Gastrocnemius medialis (tissue), 4 donors: ENCODE results near the gene PSMD14. TPM values are rescaled to one million over a fixed set of nuclear protein-coding genes. Genes with fewer than 3 reads are reported as not detected.

Source experiments
- ATAC-seq, 2 donors: fragments of 150-250 bp; one replicate each; pipeline ENCODE4 v1.9.1; 2016
- DNase-seq, 2 donors: peaks; one replicate each; pipeline ENCODE4 v3.0.0-alpha.2; 2019
- H3K27ac ChIP-seq, 4 donors: fragments of 200-600 bp; sonication (generic); 1 replicate in 1 of 4; 2 replicates in 3 of 4; pipeline ENCODE4 v1.5.1; 2016 to 2018; ENCODE audit warnings: mild to moderate bottlenecking in 2 of 4, moderate library complexity in 1 of 4
- H3K27me3 ChIP-seq, 3 donors: fragments of 200-600 bp; sonication (generic) in 2 of 3; 1 replicate in 1 of 3; 2 replicates in 2 of 3; pipeline versions ENCODE4 v1.5.1 to v1.6.0; 2016 to 2019; ENCODE audit warnings: mild to moderate bottlenecking in 1 of 3, moderate library complexity in 1 of 3
- H3K36me3 ChIP-seq, 2 donors: fragments of 200-600 bp; sonication (generic) in 1 of 2; one replicate each; pipeline ENCODE4 v1.5.1; 2017 to 2018
- H3K4me1 ChIP-seq, 2 donors: fragments of 200-600 bp; sonication (generic) in 1 of 2; one replicate each; pipeline ENCODE4 v1.5.1; 2016 to 2017; ENCODE audit warnings: mild to moderate bottlenecking in 2 of 2
- H3K4me3 ChIP-seq, 4 donors: fragments of 200-600 bp; sonication (generic) in 3 of 4; 1 replicate in 1 of 4; 2 replicates in 3 of 4; pipeline ENCODE4 v1.5.1; 2016 to 2019; ENCODE audit warnings: mild to moderate bottlenecking in 2 of 4
- H3K9me3 ChIP-seq, 3 donors: fragments of 200-600 bp; sonication (generic) in 2 of 3; 1 replicate in 1 of 3; 2 replicates in 2 of 3; pipeline ENCODE4 v1.5.1; 2016 to 2019
- CTCF ChIP-seq, 5 experiments: fragments of 450-650 bp in 3 of 5; fragments of 200-600 bp in 2 of 5; sonication (generic) in 2 of 5; IDR thresholded peaks in 4 of 5; conservative IDR thresholded peaks in 1 of 5; 1 replicate in 4 of 5; 2 replicates in 1 of 5; pipeline ENCODE4 v1.5.1; 2016 to 2019; ENCODE audit warnings: antibody characterized with exemption in 5 of 5, mild to moderate bottlenecking in 3 of 5, moderate library complexity in 3 of 5
- POLR2A ChIP-seq, 2 donors: fragments of 450-650 bp; IDR thresholded peaks; one replicate each; pipeline ENCODE4 v1.6.1; 2017; ENCODE audit warnings: antibody characterized with exemption in 2 of 2, mild to moderate bottlenecking in 2 of 2, moderate library complexity in 2 of 2
- in situ Hi-C, 4 donors: fragments of 200-750 bp; cut with MboI; loops; one replicate each; pipeline versions ENCODE4 v1.15.0 to v1.8.0; 2017; ENCODE audit warnings: low sequenced_read_pairs in 4 of 4
- intact Hi-C: fragments of 100-400 bp; cut with DNase I; formaldehyde crosslinking; loops from one replicate; pipeline ENCODE4 v1.15.1; 2023; ENCODE audit warnings: low total_unique reads
- total RNA-seq, 4 donors: library from RNA; depleted of rRNA; stranded (reverse); fragments of >200 nt; gene quantifications; one replicate each; pipeline versions ENCODE4 v1.1.0 to v1.2.3, GENCODE V29; 2016

The PSMD14 gene
- total RNA-seq, 4 donors from 2014 or later, result 138 to 195 (median 163) TPM

GRCh38 chr2:161416708-161417437, 108.6 kb downstream of the PSMD14 start:
- Histone ChIP-seq H3K36me3 (no peaks in the 10 kb centered on the region), H3K9me3 (no peaks in the 10 kb centered on the region), H3K4me1 (peaks cover 23 to 24% of the 10 kb centered on the region in 2 donors), H3K27ac (no peak overlapping the region), H3K4me3 (peak overlapping the region in 1 of 4 donors; percentile 19), H3K27me3 (peaks cover 72 to 81% (median 75%) of the 10 kb centered on the region in 3 donors)
- in situ Hi-C loops (no loop called here), intact Hi-C loops (no loop called here)
- ATAC-seq (no peak), DNase-seq (no peak)
- no peak for TF ChIP-seq POLR2A (IDR thresholded peaks at IDR 0.05)
- no peak for TF ChIP-seq CTCF (IDR thresholded peaks at IDR 0.05 in 4 of 5, conservative IDR thresholded peaks at IDR 0.05 in 1 of 5)

GRCh38 chr2:161417438-161418274, 109.4 kb downstream of the PSMD14 start:
- no peaks in the 10 kb centered on the region for H3K9me3 ChIP-seq
- peaks cover 23 to 24% of the 10 kb centered on the region in 2 donors for H3K4me1 ChIP-seq
- H3K4me3 ChIP-seq, result peak overlapping the region in 1 of 4 donors; percentile 19
- no peak for TF ChIP-seq CTCF (IDR thresholded peaks at IDR 0.05 in 4 of 5, conservative IDR thresholded peaks at IDR 0.05 in 1 of 5)
- no peak overlapping the region for H3K27ac ChIP-seq
- intact Hi-C loops, result no loop called here
- DNase-seq, result no peak
- peaks cover 80 to 88% (median 82%) of the 10 kb centered on the region in 3 donors for H3K27me3 ChIP-seq
- no peaks in the 10 kb centered on the region for H3K36me3 ChIP-seq
- ATAC-seq, result no peak
- in situ Hi-C loops, result no loop called here

GRCh38 chr2:161418275-161418714, 110.1 kb downstream of the PSMD14 start:
- no peak for TF ChIP-seq POLR2A (IDR thresholded peaks at IDR 0.05)
- no peak for TF ChIP-seq CTCF (IDR thresholded peaks at IDR 0.05 in 4 of 5, conservative IDR thresholded peaks at IDR 0.05 in 1 of 5)
- ATAC-seq (no peak), DNase-seq (no peak)
- Histone ChIP-seq H3K4me1 (peaks cover 23 to 24% of the 10 kb centered on the region in 2 donors), H3K4me3 (peak overlapping the region in 1 of 4 donors; percentile 49), H3K27ac (no peak overlapping the region), H3K27me3 (peaks cover 86 to 95% (median 89%) of the 10 kb centered on the region in 3 donors), H3K9me3 (no peaks in the 10 kb centered on the region), H3K36me3 (no peaks in the 10 kb centered on the region)
- in situ Hi-C loops (no loop called here), intact Hi-C loops (no loop called here)

GRCh38 chr2:161418715-161419637, 110.8 kb downstream of the PSMD14 start:
- H3K9me3 ChIP-seq, result no peaks in the 10 kb centered on the region
- H3K27ac ChIP-seq, result no peak overlapping the region
- H3K4me3 ChIP-seq, result peak overlapping the region in 2 of 4 donors; percentile 23 to 49
- no peak for DNase-seq
- TF ChIP-seq POLR2A (IDR thresholded peaks at IDR 0.05) (no peak), CTCF (IDR thresholded peaks at IDR 0.05 in 4 of 5, conservative IDR thresholded peaks at IDR 0.05 in 1 of 5) (no peak)
- in situ Hi-C loops (no loop called here), intact Hi-C loops (no loop called here)
- peaks cover 90 to 99% (median 92%) of the 10 kb centered on the region in 3 donors for H3K27me3 ChIP-seq
- no peaks in the 10 kb centered on the region for H3K36me3 ChIP-seq
- H3K4me1 ChIP-seq, result peaks cover 19 to 25% of the 10 kb centered on the region in 2 donors
- ATAC-seq, result no peak
